Omental fat pad (tissue), 4 donors: ENCODE results near the gene PRUNE2. TPM values are rescaled to one million over a fixed set of nuclear protein-coding genes. Genes with fewer than 3 reads are reported as not detected.

Source experiments
- ATAC-seq: fragments of 150-250 bp; one replicate; pipeline ENCODE4 v1.9.1; 2016; ENCODE audit warnings: mild to moderate bottlenecking, moderate library complexity; ENCODE audit not compliant: low FRiP score
- DNase-seq: peaks from one replicate; pipeline ENCODE4 v3.0.0-alpha.2; 2019; ENCODE audit warnings: low spot score
- total RNA-seq, 4 donors: library from RNA; depleted of rRNA; stranded (reverse); fragments of >200 nt; gene quantifications; one replicate each; pipeline ENCODE4 v1.1.0, GENCODE V29; 2016
- TF ChIP-seq, protein P1 (sequence below), 3 donors: fragments of 450-650 bp; IDR thresholded peaks; one replicate each; pipeline ENCODE4 v1.5.1; 2016 to 2017; ENCODE audit warnings: antibody characterized with exemption in 3 of 3, mild to moderate bottlenecking in 3 of 3, moderate library complexity in 2 of 3

PRUNE2 gene
- total RNA-seq, 4 donors from 2014 or later, result 3.1 to 13.4 (median 12.0) TPM

DNA sequence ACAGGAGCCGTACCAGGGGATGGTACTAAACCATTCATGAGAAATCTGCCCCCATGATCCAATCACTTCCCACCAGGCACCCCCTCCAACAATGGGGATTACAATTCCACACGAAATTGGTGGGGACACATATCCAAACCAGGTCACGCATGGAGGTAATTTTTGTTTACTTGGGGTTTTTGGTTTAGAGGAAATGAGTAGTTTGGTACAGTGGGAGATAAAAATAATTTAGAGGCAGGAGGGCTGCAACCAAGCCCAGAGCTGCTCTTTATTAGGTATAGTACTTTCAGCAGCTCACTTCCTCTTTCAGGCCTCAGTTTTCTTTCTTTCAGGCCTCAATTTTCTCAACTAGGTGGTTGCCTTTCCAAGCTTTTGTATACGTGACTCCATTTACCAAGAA, 23.2 kb downstream of the PRUNE2 start:
- TF ChIP-seq, protein P1, sequence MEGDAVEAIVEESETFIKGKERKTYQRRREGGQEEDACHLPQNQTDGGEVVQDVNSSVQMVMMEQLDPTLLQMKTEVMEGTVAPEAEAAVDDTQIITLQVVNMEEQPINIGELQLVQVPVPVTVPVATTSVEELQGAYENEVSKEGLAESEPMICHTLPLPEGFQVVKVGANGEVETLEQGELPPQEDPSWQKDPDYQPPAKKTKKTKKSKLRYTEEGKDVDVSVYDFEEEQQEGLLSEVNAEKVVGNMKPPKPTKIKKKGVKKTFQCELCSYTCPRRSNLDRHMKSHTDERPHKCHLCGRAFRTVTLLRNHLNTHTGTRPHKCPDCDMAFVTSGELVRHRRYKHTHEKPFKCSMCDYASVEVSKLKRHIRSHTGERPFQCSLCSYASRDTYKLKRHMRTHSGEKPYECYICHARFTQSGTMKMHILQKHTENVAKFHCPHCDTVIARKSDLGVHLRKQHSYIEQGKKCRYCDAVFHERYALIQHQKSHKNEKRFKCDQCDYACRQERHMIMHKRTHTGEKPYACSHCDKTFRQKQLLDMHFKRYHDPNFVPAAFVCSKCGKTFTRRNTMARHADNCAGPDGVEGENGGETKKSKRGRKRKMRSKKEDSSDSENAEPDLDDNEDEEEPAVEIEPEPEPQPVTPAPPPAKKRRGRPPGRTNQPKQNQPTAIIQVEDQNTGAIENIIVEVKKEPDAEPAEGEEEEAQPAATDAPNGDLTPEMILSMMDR (IDR thresholded peaks at IDR 0.05), result no peak
- no peak for ATAC-seq

DNA sequence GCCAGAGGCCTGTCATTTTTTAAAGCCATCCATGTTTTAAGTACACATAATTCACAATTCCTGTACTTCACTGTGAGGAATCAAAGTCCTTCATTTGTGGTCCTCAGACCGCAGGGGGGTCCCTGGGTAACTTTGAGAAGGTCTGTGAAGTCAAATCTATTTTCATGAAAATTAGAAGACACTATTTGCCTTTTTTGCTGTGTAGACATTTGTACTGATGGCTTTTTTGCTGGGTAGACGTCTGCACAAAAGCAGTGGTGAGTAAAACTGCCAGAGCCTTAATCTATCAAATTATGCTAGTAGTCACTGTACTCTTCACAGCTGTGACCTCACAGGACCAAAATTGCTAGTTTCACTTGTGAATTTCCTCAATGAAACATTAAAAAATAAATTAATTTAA, 25.7 kb downstream of the PRUNE2 start:
- DNase-seq (no peak), ATAC-seq (no peak)
- TF ChIP-seq, protein P1 (IDR thresholded peaks at IDR 0.05), result no peak

More for the DNA sequence above, 23.2 kb downstream of the PRUNE2 start:
- DNase-seq, result no peak

DNA sequence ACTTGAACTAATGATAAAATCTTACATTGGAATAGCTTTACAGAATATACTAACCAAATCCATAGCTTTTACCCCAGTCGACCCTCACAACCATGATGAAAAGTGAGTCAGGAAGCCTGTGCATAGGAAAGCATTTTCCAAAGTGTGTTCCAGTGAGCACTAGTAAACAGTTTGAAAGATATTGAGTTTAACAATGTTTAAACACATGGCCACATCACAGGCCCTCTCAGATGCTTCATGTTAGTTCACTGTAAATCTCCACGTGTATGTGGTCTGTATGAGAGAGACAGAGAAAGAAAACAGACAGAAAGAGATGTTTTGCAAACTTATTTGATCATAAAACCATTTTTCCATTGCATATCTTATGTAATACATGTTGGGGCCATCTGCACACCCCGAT, 27.0 kb downstream of the PRUNE2 start:
- TF ChIP-seq, protein P1 (IDR thresholded peaks at IDR 0.05), result no peak
- no peak for ATAC-seq

DNA sequence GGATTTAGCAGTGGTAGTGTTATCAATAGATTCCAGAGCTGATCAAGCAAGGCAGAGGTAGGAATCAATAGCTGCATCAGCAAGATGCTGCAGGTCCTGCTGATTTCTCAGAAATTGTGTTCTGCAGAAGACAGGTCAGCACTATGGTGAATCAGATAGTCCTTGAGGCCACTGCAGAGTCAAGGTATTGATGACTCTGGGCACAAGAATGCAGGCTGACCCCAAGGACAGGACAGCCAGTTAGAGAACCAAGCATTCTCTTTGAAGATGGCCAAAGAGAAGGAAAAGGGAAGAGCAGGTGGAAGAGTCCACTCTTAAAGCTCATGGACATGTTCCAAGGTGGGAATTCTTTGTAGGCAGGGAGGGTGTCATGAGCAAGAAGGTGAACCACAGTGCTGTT, 28.0 kb downstream of the PRUNE2 start:
- no peak for DNase-seq
- ATAC-seq, result no peak
- TF ChIP-seq, protein P1 (IDR thresholded peaks at IDR 0.05), result no peak

More for the DNA sequence above, 27.0 kb downstream of the PRUNE2 start:
- no peak for DNase-seq

DNA sequence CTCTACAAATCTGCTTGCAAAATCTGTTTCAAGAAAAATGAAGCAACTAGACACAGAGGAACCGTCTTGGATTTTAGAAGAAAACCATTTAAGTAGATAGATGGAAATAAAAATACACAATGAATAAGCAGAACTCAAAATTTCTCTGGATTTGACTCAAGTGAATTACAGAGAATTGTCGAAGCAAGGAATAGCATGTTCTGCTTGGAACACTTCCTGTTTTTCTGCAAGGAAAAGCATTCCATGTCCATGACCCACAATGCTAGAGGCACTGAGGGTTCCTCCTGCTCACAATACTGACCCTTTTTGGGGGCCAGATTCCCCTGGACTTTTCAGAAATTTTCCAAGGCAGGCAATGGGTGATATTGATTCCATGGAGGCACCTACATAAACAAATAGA, 29.8 kb downstream of the PRUNE2 start:
- ATAC-seq, result no peak
- TF ChIP-seq, protein P1 (IDR thresholded peaks at IDR 0.05), result no peak
- no peak for DNase-seq

DNA sequence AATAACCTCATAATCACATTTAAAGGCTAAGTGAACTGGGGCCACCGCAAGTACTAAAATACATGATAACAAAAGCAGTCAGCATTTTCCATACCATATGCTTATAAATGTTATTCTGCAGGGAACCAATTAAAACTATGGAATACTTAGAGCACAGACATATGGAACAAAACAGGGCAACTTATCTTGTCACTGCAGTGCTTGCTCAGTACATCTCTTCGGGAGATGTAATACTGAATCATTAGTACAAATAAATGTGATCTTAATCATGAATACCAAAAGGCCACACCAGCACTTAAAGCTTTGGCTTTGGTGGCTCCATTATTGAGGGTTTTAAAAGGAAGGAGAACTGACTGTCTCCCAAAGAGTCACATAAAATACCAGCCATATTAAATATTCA, 32.1 kb downstream of the PRUNE2 start:
- TF ChIP-seq, protein P1 (IDR thresholded peaks at IDR 0.05), result no peak
- ATAC-seq (no peak), DNase-seq (no peak)

DNA sequence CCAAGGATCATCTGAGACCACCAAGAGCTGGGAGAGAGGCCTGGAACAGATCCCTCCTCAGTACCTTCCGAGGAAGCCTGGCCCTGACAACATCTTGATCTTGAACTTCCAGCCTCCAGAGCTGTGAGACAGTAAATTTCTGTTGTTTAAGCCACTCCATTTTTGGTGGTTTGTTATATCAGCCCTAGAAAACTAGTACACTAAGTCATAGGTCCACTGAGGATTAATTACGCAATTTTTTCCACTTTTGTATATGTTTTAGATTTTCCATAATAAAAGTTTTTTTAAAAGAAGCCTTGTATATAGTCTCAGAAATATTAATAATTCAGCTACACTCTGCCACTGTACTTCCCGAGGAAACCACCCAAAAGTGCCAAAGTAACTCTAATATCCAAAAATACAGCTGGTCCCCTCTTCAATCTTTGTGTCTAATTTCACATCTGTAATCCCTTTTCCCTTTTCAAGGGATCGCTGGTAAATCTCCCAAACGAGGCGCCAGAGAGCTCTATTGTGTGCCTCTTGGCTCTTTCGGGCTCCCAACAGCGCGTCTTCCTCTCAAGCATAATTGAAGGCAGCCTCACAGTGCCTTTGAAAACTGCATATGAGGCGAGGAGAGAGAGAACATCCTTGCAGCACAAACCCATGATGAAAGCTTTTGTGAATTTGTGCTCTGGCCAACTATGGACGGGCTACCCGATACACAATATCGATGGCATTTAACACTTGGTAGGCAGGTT, 32.7 kb downstream of the PRUNE2 start:
- ATAC-seq, result no peak
- no peak for DNase-seq
- TF ChIP-seq, protein P1 (IDR thresholded peaks at IDR 0.05), result no peak
